HepG2 (cell line): Measurements from ENCODE around the gene NAIF1. TPM values are rescaled to one million over a fixed set of nuclear protein-coding genes. Genes with fewer than 3 reads are reported as not detected.

Experiments
- CCAR2 ChIP-seq: fragments of 200-400 bp; formaldehyde crosslinking; optimal IDR thresholded peaks from 2 replicates; pipeline ENCODE3; 2018; ENCODE audit warnings: low read depth, mild to moderate bottlenecking, low read length, moderate library complexity
- DR1 ChIP-seq: sonication (generic); formaldehyde crosslinking; IDR thresholded peaks from 2 replicates; pipeline ENCODE4 v1.8.0; 2021; ENCODE audit warnings: mild to moderate bottlenecking, missing genetic modification reagents, inconsistent platforms
- ELF4 ChIP-seq: sonication (generic); formaldehyde crosslinking; IDR thresholded peaks from 2 replicates; pipeline ENCODE4 v1.5.0; 2020; ENCODE audit warnings: missing genetic modification reagents, mild to moderate bottlenecking, moderate library complexity, borderline replicate concordance
- EZH2 ChIP-seq: conservative IDR thresholded peaks from 2 replicates; pipeline ENCODE4 v1.6.1; 2012; ENCODE audit warnings: mild to moderate bottlenecking, low read depth, low read length, moderate library complexity
- FOXA3 ChIP-seq: IDR thresholded peaks from 2 replicates; pipeline ENCODE4 v1.6.1; 2016; ENCODE audit warnings: missing genetic modification reagents, missing compliant biosample characterization
- GMEB2 ChIP-seq: IDR thresholded peaks from 2 replicates; pipeline ENCODE4 v1.6.1; 2016; ENCODE audit warnings: missing biosample characterization, missing genetic modification reagents, low read depth
- HNF4A ChIP-seq: sonication (generic); formaldehyde crosslinking; IDR thresholded peaks from 2 replicates; pipeline ENCODE4 v1.4.0; 2020; ENCODE audit warnings: missing genetic modification reagents
- HNRNPUL1 ChIP-seq: fragments of 200-400 bp; formaldehyde crosslinking; IDR thresholded peaks from 2 replicates; pipeline ENCODE4 v1.6.1; 2017; ENCODE audit warnings: low read depth, mild to moderate bottlenecking, low read length, moderate library complexity
- JUND ChIP-seq: sonication (generic); formaldehyde crosslinking; IDR thresholded peaks from 2 replicates; pipeline ENCODE4 v1.8.0; 2022; ENCODE audit warnings: mild to moderate bottlenecking, missing genetic modification reagents
- MAF1 ChIP-seq: sonication (generic); formaldehyde crosslinking; IDR thresholded peaks from 2 replicates; pipeline ENCODE4 v1.5.0; 2020; ENCODE audit warnings: missing genetic modification reagents, borderline replicate concordance
- MYPOP ChIP-seq: sonication (generic); formaldehyde crosslinking; IDR thresholded peaks from 2 replicates; pipeline ENCODE4 v1.8.1; 2023; ENCODE audit warnings: mild to moderate bottlenecking, moderate library complexity, missing genetic modification reagents
- PHF21A ChIP-seq: sonication (generic); formaldehyde crosslinking; IDR thresholded peaks from 2 replicates; pipeline ENCODE4 v1.5.0; 2020; ENCODE audit warnings: mild to moderate bottlenecking, missing genetic modification reagents
- RBM22 ChIP-seq: fragments of 200-400 bp; formaldehyde crosslinking; optimal IDR thresholded peaks from 2 replicates; pipeline ENCODE3; 2017; ENCODE audit warnings: mild to moderate bottlenecking, low read length, moderate library complexity
- RBM39 ChIP-seq: fragments of 200-400 bp; formaldehyde crosslinking; IDR thresholded peaks from one replicate; pipeline ENCODE4 v1.6.1; 2018; ENCODE audit warnings: antibody characterized with exemption, mild to moderate bottlenecking, low read depth, low read length; ENCODE audit not compliant: poor library complexity, severe bottlenecking
- RCOR2 ChIP-seq: IDR thresholded peaks from 2 replicates; pipeline ENCODE4 v1.6.1; 2016; ENCODE audit warnings: missing biosample characterization, missing genetic modification reagents
- RFXANK ChIP-seq: IDR thresholded peaks from 2 replicates; pipeline ENCODE4 v1.6.1; 2016
- TEAD3 ChIP-seq: optimal IDR thresholded peaks from 2 replicates; pipeline ENCODE3; 2016; ENCODE audit warnings: borderline replicate concordance
- ZNF160 ChIP-seq: sonication (generic); formaldehyde crosslinking; IDR thresholded peaks from 2 replicates; pipeline ENCODE4 v1.8.0; 2022; ENCODE audit warnings: mild to moderate bottlenecking, inconsistent platforms, missing genetic modification reagents
- ZNF224 ChIP-seq: sonication (generic); formaldehyde crosslinking; IDR thresholded peaks from 2 replicates; pipeline ENCODE4 v1.5.0; 2020; ENCODE audit warnings: mild to moderate bottlenecking, missing genetic modification reagents
- ZNF530 ChIP-seq: sonication (generic); formaldehyde crosslinking; IDR thresholded peaks from 2 replicates; pipeline ENCODE4 v1.5.0; 2020; ENCODE audit warnings: low read depth, mild to moderate bottlenecking, missing genetic modification reagents
- ZNF556 ChIP-seq: sonication (generic); formaldehyde crosslinking; IDR thresholded peaks from 2 replicates; pipeline ENCODE4 v1.4.0; 2020; ENCODE audit warnings: mild to moderate bottlenecking, missing genetic modification reagents, borderline replicate concordance
- polyA plus RNA-seq, 8 experiments: library from polyadenylated mRNA; depleted of rRNA in 3 of 8; stranded (reverse) in 7 of 8; unstranded in 1 of 8; fragments of >200 nt; fragmentation: Illumina TruSeq in 4 of 8; extraction: Trizol in 4 of 8; gene quantifications; 2 replicates each; pipeline versions ENCODE4 v1.2.1 to v1.2.3, GENCODE V29; 2011 to 2016; ENCODE audit warnings: low read depth in 4 of 8, missing spikeins in 1 of 8, mixed read lengths in 1 of 8; ENCODE audit not compliant: insufficient read depth in 1 of 8
- total RNA-seq, 5 experiments: library from RNA; depleted of rRNA; stranded (reverse); fragments of >200 nt; fragmentation: Illumina TruSeq; extraction: Trizol; gene quantifications; 2 replicates each; pipeline ENCODE4 v1.2.3, GENCODE V29; 2016; ENCODE audit warnings: low read depth in 1 of 5
- TF ChIP-seq, protein P1 (sequence below): sonication (generic); formaldehyde crosslinking; IDR thresholded peaks from 2 replicates; pipeline ENCODE4 v1.8.0; 2022; ENCODE audit warnings: mild to moderate bottlenecking, missing genetic modification reagents, borderline replicate concordance
- TF ChIP-seq, protein P2 (sequence below): sonication (generic); formaldehyde crosslinking; IDR thresholded peaks from 2 replicates; pipeline ENCODE4 v1.4.0; 2020; ENCODE audit warnings: low read depth, missing genetic modification reagents

The NAIF1 gene
- total and polyA plus RNA-seq, 2 of the 13 experiments (the other 11 are each of a cell fraction or from before 2014, with no cell fraction given) = 6.0 to 6.9 TPM

DNA sequence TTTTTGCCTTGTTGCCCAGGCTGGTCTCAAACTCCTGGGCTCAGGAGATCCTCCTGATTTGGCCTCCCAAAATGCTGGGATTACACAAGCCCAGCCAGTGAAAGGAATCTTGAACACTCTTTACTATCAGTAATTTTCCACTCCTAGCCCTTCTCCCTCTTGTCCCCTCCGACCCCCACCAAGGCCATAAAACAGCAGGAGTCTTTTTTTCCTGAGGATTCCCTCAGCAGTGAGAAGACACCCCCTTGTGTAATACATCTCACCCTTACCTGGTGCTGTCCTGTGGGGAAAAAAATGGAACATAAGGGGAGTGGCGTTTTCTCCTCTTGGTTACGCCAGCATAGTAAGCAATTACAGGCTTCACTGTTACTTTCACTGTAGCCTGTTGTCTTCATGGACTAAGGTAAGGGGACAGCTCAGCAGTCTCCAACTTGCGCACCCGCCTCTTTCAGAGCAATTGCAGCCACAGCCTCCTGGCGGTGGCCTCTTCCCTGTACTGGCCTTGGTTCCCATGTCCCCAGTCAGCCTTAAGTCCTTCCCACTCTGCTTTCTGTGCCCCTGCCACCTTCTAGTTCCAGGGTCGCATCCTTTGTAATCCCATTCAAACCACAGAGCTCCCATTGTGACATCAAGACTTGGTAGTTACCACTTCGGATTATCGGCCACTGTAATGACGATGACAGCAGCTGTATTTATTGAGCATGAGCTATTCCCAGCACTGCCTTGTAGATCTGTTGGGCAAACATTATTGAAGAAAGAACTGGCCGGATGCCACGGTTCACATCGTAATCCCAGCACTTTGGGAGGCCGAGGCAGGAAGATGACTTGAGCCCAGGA, 10.0 kb downstream of the NAIF1 start (continued):
- TF ChIP-seq JUND (CRISPR knock-in tag) (no peak), DR1 (CRISPR knock-in tag) (no peak), ZNF556 (CRISPR knock-in tag) (peak; percentile 66; the same call in 1 of the 2 replicates), HNRNPUL1 (no peak), ZNF224 (no peak), TEAD3 (no peak), CCAR2 (no peak), ZNF160 (CRISPR knock-in tag) (no peak), FOXA3 (CRISPR knock-in tag) (peak; percentile 51; the same call in 1 of the 2 replicates), GMEB2 (CRISPR knock-in tag) (no peak), RBM39 (no peak), RCOR2 (CRISPR knock-in tag) (no peak), RFXANK (no peak), MYPOP (CRISPR knock-in tag) (peak; percentile 59; the same call in 1 of the 2 replicates), EZH2 (no peak), MAF1 (CRISPR knock-in tag) (no peak), ZNF530 (CRISPR knock-in tag) (no peak), ELF4 (no peak), PHF21A (CRISPR knock-in tag) (no peak), HNF4A (CRISPR knock-in tag) (no peak), RBM22 (no peak)
- TF ChIP-seq, protein P1, sequence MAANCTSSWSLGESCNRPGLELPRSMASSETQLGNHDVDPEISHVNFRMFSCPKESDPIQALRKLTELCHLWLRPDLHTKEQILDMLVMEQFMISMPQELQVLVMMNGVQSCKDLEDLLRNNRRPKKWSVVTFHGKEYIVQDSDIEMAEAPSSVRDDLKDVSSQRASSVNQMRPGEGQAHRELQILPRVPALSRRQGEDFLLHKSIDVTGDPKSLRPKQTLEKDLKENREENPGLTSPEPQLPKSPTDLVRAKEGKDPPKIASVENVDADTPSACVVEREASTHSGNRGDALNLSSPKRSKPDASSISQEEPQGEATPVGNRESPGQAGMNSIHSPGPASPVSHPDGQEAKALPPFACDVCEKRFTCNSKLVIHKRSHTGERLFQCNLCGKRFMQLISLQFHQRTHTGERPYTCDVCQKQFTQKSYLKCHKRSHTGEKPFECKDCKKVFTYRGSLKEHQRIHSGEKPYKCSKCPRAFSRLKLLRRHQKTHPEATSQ (CRISPR knock-in tag) = no peak
- TF ChIP-seq, protein P2, sequence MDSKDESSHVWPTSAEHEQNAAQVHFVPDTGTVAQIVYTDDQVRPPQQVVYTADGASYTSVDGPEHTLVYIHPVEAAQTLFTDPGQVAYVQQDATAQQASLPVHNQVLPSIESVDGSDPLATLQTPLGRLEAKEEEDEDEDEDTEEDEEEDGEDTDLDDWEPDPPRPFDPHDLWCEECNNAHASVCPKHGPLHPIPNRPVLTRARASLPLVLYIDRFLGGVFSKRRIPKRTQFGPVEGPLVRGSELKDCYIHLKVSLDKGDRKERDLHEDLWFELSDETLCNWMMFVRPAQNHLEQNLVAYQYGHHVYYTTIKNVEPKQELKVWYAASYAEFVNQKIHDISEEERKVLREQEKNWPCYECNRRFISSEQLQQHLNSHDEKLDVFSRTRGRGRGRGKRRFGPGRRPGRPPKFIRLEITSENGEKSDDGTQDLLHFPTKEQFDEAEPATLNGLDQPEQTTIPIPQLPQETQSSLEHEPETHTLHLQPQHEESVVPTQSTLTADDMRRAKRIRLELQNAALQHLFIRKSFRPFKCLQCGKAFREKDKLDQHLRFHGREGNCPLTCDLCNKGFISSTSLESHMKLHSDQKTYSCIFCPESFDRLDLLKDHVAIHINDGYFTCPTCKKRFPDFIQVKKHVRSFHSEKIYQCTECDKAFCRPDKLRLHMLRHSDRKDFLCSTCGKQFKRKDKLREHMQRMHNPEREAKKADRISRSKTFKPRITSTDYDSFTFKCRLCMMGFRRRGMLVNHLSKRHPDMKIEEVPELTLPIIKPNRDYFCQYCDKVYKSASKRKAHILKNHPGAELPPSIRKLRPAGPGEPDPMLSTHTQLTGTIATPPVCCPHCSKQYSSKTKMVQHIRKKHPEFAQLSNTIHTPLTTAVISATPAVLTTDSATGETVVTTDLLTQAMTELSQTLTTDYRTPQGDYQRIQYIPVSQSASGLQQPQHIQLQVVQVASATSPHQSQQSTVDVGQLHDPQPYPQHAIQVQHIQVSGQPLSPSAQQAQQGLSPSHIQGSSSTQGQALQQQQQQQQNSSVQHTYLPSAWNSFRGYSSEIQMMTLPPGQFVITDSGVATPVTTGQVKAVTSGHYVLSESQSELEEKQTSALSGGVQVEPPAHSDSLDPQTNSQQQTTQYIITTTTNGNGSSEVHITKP = no peak
